Measurements from ENCODE around the gene TRAF3. TPM values are rescaled to one million over a fixed set of nuclear protein-coding genes. Genes with fewer than 3 reads are reported as not detected.

The TRAF3 gene
- total RNA-seq, 1 experiment from 2014 or later, result 25.3 TPM

DNA sequence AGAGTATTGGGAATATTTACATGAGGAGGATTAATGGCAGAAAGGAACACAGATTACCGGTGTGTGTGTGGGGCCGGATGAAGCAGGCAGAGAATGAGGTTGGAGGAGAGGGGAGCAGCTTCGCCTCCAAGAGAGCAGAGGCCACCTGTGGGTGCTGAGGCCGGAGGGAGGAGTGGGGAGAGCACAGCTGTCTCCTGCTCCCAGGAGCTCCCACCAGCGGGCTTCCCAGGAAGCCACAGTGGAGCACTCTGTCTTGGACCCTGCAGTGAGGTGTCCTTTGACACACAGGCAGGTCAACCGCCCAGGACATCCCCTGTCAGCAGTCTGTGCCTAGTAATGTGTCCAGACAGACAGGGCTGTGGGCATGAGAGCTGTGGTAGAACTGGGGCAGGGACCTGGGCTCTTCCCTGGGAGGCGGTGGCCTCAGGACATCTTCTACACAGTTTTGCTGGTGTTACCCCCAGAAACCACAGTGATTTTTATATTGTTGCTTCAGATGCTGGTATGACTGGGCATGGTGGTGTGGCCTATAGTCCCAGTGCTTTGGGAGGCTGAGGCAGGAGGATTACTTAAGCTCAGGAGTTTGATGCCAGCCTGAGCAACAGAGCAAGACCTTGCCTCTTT is 126.8 kb downstream of the TRAF3 start:
- intact Hi-C loops (cut with micrococcal nuclease), result no loop called here
- H3K36me3 Mint-ChIP-seq (ENCODE audit: insufficient read depth, unreplicated experiment), result peaks cover 40% of the 10 kb centered on the region
- no peak overlapping the region for H3K4me3 Mint-ChIP-seq (ENCODE audit: unreplicated experiment)
- BruUV-seq (replicated peaks), result no TSS peak
- ChIA-PET POLR2A (no interaction called here), CTCF (interaction anchor here (0.6 kb wide), 1 partner anchor 189 kb away, joined by 4 read pairs; no protein-coding TSS in a partner anchor)
- no peaks in the 10 kb centered on the region for H3K27me3 Mint-ChIP-seq (ENCODE audit: insufficient read depth, unreplicated experiment)
- DNase-seq (ENCODE audit: unreplicated experiment), result no peak
- no peaks in the 10 kb centered on the region for H3K4me1 Mint-ChIP-seq (ENCODE audit: insufficient read depth, unreplicated experiment)
- H3K27ac Mint-ChIP-seq (ENCODE audit: low read depth, unreplicated experiment), result no peak overlapping the region
- no peaks in the 10 kb centered on the region for H3K9me3 Mint-ChIP-seq (ENCODE audit: unreplicated experiment)
- TF ChIP-seq, protein P1, sequence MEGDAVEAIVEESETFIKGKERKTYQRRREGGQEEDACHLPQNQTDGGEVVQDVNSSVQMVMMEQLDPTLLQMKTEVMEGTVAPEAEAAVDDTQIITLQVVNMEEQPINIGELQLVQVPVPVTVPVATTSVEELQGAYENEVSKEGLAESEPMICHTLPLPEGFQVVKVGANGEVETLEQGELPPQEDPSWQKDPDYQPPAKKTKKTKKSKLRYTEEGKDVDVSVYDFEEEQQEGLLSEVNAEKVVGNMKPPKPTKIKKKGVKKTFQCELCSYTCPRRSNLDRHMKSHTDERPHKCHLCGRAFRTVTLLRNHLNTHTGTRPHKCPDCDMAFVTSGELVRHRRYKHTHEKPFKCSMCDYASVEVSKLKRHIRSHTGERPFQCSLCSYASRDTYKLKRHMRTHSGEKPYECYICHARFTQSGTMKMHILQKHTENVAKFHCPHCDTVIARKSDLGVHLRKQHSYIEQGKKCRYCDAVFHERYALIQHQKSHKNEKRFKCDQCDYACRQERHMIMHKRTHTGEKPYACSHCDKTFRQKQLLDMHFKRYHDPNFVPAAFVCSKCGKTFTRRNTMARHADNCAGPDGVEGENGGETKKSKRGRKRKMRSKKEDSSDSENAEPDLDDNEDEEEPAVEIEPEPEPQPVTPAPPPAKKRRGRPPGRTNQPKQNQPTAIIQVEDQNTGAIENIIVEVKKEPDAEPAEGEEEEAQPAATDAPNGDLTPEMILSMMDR (IDR thresholded peaks at IDR 0.05; ENCODE audit: unreplicated experiment), result no peak

DNA sequence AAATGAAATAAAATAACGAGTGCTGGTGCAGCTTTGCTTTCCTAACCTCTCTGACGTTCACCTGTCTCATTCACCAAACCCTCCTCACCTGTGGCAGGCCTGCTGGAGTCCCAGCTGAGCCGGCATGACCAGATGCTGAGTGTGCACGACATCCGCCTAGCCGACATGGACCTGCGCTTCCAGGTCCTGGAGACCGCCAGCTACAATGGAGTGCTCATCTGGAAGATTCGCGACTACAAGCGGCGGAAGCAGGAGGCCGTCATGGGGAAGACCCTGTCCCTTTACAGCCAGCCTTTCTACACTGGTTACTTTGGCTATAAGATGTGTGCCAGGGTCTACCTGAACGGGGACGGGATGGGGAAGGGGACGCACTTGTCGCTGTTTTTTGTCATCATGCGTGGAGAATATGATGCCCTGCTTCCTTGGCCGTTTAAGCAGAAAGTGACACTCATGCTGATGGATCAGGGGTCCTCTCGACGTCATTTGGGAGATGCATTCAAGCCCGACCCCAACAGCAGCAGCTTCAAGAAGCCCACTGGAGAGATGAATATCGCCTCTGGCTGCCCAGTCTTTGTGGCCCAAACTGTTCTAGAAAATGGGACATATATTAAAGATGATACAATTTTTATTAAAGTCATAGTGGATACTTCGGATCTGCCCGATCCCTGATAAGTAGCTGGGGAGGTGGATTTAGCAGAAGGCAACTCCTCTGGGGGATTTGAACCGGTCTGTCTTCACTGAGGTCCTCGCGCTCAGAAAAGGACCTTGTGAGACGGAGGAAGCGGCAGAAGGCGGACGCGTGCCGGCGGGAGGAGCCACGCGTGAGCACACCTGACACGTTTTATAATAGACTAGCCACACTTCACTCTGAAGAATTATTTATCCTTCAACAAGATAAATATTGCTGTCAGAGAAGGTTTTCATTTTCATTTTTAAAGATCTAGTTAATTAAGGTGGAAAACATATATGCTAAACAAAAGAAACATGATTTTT is 128.2 kb downstream of the TRAF3 start:
- H3K9me3 Mint-ChIP-seq (ENCODE audit: unreplicated experiment), result no peaks in the 10 kb centered on the region
- H3K27me3 Mint-ChIP-seq (ENCODE audit: insufficient read depth, unreplicated experiment), result no peaks in the 10 kb centered on the region
- no TSS peak for BruUV-seq (replicated peaks)
- ChIA-PET POLR2A (no interaction called here), CTCF (no interaction called here)
- H3K4me3 Mint-ChIP-seq (ENCODE audit: unreplicated experiment), result no peak overlapping the region
- DNase-seq (ENCODE audit: unreplicated experiment), result no peak
- intact Hi-C loops (cut with micrococcal nuclease), result no loop called here
- TF ChIP-seq, protein P1 (IDR thresholded peaks at IDR 0.05; ENCODE audit: unreplicated experiment), result no peak
- no peaks in the 10 kb centered on the region for H3K4me1 Mint-ChIP-seq (ENCODE audit: insufficient read depth, unreplicated experiment)
- peaks cover 34% of the 10 kb centered on the region for H3K36me3 Mint-ChIP-seq (ENCODE audit: insufficient read depth, unreplicated experiment)
- no peak overlapping the region for H3K27ac Mint-ChIP-seq (ENCODE audit: low read depth, unreplicated experiment)

DNA sequence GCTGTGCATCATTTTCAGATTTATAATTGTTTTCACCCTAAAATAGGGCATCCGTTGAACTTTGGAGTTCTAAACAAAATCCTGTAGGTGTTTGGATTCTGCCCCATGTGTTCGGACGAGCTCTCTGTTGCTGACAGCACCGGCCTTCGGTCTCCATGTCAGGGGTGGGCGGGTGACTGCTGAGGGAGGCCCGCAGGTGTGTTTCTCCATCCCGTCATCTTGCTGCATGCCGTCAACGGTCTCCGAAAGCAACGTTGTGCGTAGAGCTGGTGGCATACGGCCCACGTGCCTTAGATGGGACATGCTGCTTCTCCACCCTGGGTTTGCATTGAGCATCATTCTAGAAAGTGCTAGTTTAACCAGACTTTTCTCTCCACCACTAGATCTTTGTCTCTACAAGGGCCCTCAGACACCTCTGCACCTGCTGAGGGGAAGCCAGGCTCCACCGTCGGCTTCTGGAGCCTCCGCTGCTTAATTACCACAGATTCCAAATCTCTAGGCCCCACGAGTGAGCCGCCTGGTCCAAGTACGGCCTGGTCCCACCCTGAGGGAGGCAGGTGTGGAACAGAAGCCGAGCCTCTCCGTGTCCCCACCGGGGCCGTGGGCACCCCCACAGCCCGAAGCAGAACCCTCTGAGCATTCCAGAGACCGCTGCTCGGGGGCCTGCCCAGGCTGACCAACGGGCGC is 129.5 kb downstream of the TRAF3 start:
- Mint-ChIP-seq H3K36me3 (ENCODE audit: insufficient read depth, unreplicated experiment) (peaks cover 40% of the 10 kb centered on the region), H3K9me3 (ENCODE audit: unreplicated experiment) (no peaks in the 10 kb centered on the region), H3K4me1 (ENCODE audit: insufficient read depth, unreplicated experiment) (no peaks in the 10 kb centered on the region), H3K27ac (ENCODE audit: low read depth, unreplicated experiment) (no peak overlapping the region), H3K27me3 (ENCODE audit: insufficient read depth, unreplicated experiment) (no peaks in the 10 kb centered on the region), H3K4me3 (ENCODE audit: unreplicated experiment) (no peak overlapping the region)
- TF ChIP-seq, protein P1 (IDR thresholded peaks at IDR 0.05; ENCODE audit: unreplicated experiment), result no peak
- no peak for DNase-seq (ENCODE audit: unreplicated experiment)
- no TSS peak for BruUV-seq (replicated peaks)
- intact Hi-C loops (cut with micrococcal nuclease), result no loop called here
- CTCF ChIA-PET, result no interaction called here
- POLR2A ChIA-PET, result no interaction called here

DNA sequence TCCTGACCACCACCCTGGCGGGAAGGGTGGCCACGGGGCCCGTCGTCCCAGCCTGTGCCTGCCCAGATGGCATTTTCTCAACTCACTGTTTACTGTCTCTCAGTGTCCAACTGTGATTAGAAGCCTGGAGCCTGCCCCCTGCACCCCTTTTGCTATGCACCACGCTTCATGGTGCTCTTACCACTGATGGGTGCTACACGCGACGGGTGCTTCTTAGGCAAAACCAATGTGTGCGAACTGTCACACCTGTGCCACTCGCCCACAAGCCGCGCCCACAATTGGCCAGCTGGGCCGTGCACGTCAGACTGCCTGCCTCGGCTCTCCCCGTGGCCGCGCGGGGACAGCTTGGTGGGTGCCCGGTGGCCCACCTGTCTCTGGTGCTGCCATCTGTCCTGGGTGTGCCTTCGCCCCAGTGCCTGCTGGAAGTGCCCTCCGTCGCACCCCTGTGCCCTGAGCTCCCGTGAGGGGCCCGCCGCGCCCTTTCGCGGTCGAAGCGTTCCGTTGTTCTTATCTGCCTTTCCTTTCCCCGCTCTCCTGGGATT is 130.1 kb downstream of the TRAF3 start:
- Mint-ChIP-seq H3K27ac (ENCODE audit: low read depth, unreplicated experiment) (no peak overlapping the region), H3K4me3 (ENCODE audit: unreplicated experiment) (no peak overlapping the region), H3K4me1 (ENCODE audit: insufficient read depth, unreplicated experiment) (no peaks in the 10 kb centered on the region), H3K36me3 (ENCODE audit: insufficient read depth, unreplicated experiment) (peaks cover 39% of the 10 kb centered on the region), H3K27me3 (ENCODE audit: insufficient read depth, unreplicated experiment) (no peaks in the 10 kb centered on the region), H3K9me3 (ENCODE audit: unreplicated experiment) (no peaks in the 10 kb centered on the region)
- BruUV-seq (replicated peaks), result no TSS peak
- ChIA-PET CTCF (interaction anchor here (0.6 kb wide), 1 partner anchor 416 kb away, joined by 3 read pairs; no protein-coding TSS in a partner anchor), POLR2A (no interaction called here)
- intact Hi-C loops (cut with micrococcal nuclease), result no loop called here
- no peak for DNase-seq (ENCODE audit: unreplicated experiment)
- TF ChIP-seq, protein P1 (IDR thresholded peaks at IDR 0.05; ENCODE audit: unreplicated experiment), result no peak
